GM20431 (cell line): Measurements from ENCODE around the gene ATF4.

ENCODE experiments used
- in situ Hi-C: fragments of 300-500 bp; cut with MseI, MboI; formaldehyde crosslinking; loops from one replicate; pipeline ENCODE4 v1.15.0; 2020; ENCODE audit warnings: low sequenced_read_pairs; ENCODE audit not compliant: unreplicated experiment

The ATF4 gene

DNA sequence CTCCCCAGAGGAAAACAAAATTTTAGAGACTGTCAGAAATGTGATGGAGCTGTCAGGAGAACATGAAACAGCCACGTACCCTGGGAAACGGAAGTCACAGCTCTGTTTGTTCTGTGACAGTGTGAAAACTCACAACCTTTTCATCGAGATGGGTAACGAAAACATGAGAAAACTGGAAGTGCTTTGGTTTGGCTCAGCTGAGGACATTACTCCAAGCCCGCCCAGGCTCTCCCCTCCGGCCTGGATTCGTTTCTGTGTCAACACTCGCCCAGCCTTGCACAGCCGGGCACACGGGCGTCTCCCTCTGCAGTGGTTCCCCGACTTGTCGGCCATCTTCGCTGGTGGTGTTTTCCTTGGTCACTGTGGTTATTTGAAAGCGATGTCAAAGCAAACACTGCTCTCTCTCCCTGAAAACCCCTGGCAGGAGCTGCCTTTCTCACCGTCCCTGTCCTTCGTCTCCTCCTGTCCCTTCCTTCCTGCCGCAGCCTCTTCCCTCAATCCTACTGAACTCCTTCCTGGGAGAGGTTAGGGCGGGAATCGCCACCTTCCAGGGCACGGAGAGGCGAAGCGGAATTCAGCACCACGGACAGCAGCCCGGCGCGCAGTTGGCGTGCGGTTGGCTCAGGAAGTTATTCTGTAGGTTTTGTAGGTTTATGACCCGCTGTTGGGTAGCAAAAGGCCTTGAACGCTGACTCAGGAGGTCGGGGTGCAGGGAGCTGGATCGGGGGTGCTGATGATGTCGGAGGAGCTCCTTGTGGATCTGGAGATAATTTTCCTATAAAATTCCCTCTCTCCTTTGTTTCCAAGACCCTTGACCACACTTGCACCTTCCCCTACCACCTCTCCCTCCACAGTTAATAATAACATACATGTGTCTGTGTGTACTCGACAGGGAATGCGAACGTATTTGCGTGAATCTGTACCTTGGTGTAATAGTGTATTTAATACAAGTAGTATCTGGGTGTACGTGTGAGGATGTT is 25.3 kb downstream of the ATF4 start:
- in situ Hi-C loops = loop anchor here (10.0 to 25.0 kb wide), 2 partner anchors 489 to 817 kb away; partner anchors contain the start of gene SGSM3

DNA sequence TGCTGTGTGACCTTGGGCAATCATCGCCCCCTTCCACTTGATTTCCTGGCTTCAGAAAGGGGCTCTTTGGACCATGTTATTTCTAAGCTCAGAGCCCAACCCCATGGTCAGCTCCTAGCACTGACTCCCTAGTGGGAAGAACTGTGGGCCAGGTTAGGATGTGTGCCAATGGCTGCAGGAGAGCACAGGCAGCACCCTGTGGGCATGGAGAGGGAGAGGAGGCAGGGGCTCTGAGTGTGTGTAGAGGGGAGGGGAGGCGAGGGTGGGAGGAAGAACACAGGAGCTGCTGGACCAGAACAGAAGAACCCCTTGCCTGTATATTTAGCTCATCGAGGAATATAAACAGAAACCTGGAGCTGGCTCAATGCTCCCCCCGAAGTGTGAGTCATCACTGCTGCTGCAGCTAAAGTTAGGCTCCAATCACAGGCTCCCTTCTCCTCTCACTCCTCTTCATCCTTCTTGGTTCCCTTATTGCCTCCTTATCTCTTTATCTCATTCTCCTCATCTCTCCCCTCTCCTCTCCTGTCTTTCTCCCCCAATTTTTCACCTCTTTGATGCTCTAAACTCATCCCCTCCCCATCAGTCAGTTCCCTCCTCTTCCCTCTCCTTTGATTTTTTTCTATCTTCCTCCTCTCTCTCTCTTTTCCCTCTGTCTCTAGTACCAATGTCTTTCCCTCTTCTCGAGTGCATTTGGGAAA is 26.7 kb downstream of the ATF4 start:
- in situ Hi-C loops = loop anchor here (10.0 to 25.0 kb wide), 2 partner anchors 488 to 815 kb away; partner anchors contain the start of gene SGSM3

DNA sequence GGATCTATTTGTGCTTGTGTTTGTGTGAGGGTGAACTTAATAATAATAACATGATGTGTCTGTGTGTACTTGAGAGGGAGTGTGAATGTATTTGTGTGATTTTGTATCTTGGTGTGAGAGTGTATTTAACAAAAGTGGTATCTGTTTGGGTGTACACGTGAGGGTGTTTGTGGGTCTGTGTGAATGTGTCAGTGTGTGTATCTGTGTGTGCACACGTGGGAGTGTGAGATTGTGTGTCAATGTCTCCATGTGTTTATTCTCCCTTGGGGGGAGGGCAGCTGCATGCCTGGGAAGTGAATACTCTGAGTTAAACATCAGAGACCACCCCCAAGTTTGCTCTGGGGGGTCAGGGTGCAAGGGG is 27.2 kb downstream of the ATF4 start:
- in situ Hi-C loops = loop anchor here (10.0 to 25.0 kb wide), 2 partner anchors 487 to 815 kb away; partner anchors contain the start of gene SGSM3

DNA sequence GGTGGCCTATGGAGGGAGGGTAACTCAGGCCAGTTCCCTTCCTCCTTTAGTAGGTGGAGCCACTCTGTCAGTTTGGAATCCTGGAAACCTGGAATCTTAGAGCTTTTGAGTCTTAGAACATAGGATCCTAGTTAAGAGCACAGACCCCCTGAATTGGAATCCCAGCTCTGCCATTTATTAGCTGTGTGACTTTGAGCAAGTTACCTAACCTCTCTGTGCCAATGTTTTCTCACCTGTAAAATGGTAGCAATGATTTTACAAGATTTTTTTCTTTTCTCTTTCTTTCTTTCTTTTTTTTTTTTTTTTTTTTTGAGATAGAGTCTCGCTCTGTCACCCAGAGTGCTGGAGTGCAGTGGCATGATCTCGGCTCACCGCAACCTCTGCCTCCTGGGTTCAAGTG is 33.1 kb downstream of the ATF4 start:
- in situ Hi-C loops = loop anchor here (10.0 kb wide), 1 partner anchor 461 kb away; no protein-coding TSS in a partner anchor

DNA sequence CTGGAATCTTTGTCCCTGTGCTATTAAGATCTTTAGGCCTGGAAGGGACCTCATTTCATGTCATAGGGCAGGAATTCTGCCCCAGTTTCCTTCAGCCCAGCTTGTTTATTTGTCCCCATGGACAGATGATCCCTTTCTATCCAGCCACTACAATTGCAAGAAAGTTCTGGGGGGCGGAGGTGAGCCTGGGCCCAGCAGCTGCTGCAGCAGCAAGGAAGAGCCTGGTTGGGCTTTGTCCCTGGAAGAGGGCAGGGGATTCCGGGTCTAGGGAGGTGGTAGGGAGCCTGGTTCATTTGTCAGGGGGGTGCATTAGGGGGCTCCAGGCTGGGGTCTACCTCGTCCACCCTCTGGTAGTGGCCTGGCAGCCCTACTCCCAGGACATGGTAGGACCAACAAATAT is 33.8 kb downstream of the ATF4 start:
- in situ Hi-C loops = loop anchor here (10.0 kb wide), 1 partner anchor 461 kb away; no protein-coding TSS in a partner anchor

DNA sequence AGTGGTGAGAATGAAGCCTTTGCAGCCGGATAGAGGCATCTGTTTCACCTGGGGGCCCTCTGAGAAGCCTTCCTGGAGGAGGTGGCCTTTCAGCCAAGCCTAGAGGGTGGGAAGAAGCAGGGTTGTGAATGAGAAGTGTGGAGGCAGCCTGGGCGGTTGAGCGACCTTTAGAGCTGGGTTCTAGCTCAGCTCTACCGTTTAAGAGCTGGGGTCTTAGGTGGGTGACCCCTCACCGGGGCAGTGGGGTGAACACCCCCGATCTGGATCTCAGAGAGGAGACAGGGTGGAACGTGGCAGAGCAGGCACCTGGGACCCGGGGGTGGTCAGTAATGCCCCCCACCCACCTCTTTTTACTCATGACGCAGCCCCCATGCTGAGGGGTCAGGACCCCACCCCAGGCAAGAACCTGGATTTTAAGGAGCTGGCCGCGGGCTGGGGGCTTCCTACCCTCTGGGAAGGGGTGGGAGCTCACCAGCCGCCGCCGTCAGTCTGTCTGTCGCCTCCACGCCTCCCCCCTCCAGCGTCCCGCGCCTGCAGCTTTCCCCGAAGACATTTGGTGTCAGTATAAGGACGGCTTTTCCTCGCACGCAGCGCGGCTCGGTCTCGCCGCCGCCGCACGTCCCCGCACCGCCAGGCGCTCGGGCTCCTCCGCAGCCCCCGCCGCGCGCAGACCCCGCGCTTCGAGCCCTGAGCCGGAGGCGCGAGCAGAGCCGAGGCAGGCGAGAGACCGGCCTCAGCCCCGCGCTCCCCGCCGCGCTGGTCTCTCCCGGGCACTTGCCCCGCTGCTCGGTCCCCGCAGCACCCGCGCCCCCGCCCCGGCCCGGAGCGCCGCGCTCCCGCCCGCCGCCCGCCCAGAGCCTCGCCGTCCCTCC is 36.8 kb downstream of the ATF4 start:
- in situ Hi-C loops = loop anchor here (10.0 kb wide), 1 partner anchor 458 kb away; no protein-coding TSS in a partner anchor

DNA sequence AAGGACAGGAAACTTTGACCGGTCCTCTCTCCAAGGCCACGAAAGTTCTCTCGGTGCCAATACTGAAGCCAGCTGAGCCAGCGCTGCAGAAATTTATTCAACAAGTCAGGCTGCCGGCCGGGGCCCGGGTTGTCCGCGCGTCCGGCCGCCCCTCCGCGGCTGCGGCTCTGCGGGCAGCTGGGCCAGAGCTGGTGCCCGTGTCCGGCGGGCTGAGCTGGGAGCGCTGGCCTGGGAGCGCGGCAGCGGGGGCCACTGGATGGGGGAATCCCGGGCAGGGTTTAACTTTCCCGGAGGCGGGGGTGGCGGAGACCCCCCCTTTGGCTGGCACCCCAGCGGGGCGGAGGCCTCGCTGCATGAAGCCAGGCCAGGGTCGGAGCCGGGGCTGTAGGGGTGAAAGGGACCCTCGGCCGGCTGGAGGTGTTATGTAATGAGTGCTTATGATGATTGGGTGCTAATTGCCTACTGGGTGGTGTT is 37.9 kb downstream of the ATF4 start:
- in situ Hi-C loops = loop anchor here (10.0 kb wide), 1 partner anchor 457 kb away; no protein-coding TSS in a partner anchor

DNA sequence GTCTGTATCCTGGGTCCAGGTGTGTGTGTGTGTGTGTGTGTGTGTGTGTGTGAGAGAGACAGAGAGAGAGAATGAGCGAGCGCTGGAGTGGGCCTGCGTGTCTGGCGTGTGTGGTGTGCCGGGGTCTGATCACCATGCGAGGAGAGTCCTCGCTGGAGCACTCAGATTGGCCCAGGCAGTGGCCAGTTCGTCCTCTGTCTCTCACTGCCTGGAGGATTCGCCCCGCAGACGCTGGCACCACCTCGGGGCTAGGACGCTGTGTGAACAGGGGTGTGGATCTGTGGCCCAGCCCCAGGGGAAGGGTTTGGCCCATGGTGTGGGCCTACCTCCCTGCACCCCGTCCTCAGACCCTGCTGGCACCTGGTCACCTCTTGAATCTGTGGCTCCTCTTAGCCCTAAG is 38.6 kb downstream of the ATF4 start:
- in situ Hi-C loops = loop anchor here (10.0 kb wide), 1 partner anchor 456 kb away; no protein-coding TSS in a partner anchor

DNA sequence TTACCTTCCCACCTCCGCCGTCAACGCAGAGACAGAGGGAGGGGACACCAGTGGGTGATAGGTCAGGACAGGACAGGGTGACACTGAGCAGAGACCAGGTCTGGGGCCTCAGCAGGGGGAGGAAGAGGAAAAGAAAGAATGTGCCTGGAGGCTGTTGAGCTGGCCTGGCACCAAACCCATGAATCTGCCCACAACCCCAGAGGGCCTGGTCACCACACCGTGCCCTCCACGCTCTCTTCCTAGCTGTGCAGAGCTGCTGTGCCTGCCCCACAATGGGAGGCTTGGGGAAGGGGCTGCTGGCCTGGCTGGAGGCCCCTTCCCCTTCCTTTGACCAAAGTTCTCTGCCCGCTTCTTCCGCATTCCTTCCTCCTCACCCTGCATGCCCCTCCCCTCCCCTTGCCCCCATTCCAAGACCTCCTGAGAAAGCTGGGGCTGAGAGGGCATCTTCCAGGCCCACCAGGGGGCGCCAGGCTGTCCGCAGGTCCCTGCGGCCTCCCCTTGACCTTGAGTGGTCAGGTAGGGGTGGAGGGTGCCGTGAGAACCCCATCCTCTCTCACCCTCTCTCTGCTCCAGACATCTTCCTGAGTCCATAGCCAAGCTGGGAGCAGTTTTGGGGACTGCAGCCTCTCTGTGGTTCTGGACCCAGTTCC is 39.2 kb downstream of the ATF4 start:
- in situ Hi-C loops = loop anchor here (10.0 kb wide), 1 partner anchor 455 kb away; no protein-coding TSS in a partner anchor

DNA sequence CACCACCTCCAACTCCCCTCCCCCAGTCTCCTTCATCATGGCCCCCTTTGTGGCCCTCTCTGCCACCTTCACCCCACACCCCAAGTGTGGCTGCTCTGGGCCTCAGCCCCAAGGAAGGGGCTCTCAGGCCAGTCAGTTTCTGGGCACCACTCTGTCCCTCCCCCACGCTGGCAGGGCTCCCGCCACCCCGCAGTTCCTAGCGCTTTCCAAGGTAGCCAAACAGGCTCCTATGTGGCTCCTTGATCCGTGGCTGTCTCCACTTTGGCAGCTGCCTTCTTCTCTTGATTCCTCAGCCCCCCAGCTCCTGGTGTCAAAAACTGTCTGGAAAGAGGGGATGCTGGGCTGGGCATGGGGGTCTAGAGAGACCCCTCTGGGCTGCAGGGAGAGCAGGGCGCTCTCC is 39.8 kb downstream of the ATF4 start:
- in situ Hi-C loops = no loop called here

DNA sequence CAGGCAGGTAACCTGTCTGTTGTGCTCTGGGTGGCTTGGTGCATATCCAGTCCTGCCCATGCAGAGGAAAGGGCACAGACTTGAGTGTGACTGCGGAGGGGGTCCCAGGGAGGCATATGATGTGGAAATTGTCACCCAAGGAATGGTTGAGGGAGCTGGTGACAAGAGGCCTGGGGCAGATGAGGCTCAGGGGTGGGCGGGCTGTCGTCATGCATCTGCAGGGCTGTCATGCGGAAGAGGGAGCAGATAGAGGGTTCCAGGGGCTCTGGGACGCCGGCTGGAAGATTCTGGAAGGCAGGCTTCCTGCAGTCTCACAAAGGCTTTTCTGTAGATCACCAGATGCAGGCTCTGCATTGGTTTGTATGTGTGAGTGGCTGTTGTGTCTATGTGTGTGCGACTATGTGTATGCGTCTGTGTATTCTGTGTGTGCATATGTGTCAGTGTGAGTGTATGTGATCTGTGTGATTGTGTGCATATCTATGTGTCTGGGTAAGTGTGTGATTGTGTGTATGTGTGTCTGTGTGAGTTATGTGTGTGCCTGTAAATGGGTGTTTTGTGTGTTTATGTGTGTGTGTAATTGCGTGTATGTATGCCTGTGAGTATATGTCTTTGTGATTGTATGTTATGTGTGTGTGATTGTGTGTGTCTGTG is 42.6 kb downstream of the ATF4 start:
- in situ Hi-C loops = no loop called here

DNA sequence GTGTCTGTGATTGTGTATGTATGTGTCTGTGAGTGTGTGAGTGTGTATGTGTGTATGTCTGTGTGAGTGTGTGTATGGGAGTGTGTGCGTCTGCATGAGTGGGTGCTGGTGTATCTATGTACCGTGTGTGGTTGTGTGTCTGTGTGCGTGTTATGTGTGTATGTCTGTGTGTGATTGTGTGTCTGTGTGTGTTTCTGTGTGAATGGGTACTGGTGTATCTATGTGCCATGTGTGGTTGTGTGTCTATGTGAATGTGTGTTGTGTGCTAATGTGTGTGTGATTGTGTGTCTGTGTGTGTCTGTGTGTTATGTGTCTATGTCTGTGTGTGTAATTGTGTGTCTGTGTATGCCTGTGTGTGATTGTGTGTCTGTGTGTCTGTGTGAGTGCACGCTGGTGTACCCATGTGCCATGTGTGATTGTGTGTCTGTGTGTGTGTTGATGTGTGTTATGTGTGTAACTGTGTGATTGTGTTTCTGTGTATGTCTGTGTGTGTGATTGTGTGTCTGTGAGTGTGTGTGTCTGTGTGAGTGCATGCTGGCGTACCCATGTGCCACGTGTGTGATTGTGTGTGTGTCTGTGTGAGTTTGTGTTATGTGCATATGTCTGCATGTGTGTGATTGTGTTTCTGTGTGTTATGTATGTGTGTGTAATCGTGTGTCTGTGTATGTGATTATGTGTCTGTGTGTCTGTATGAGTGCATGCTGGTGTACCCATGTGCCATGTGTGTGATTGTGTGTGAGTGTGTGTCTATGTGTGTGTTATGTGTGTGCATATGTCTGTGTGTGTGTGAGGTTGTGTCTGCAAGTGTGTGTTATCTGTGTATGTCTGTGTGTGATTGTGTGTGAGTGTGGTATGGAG is 43.4 kb downstream of the ATF4 start:
- in situ Hi-C loops = no loop called here

DNA sequence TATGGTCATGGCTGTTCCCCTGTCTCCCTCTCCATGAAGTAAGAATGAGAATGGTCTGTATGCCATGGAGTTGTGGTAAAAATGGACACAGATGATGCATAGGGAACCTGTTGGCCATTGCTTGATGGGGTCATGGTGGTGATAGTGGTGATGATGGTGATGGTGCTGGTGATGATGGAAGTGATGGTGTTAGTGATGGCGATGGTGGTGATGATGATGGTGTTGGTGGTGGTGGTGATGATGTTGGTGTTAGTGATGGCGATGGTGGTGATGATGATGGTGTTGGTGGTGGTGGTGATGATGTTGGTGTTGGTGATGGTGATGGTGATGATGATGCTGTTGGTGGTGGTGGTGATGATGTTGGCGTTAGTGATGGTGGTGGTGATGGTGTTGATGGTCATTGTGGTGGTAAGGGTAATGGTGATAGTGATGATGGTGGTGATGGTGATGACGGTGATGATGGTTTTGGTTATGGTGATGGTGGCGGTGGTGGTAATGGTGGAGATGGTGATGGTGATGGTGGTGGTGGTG is 45.1 kb downstream of the ATF4 start:
- in situ Hi-C loops = no loop called here

DNA sequence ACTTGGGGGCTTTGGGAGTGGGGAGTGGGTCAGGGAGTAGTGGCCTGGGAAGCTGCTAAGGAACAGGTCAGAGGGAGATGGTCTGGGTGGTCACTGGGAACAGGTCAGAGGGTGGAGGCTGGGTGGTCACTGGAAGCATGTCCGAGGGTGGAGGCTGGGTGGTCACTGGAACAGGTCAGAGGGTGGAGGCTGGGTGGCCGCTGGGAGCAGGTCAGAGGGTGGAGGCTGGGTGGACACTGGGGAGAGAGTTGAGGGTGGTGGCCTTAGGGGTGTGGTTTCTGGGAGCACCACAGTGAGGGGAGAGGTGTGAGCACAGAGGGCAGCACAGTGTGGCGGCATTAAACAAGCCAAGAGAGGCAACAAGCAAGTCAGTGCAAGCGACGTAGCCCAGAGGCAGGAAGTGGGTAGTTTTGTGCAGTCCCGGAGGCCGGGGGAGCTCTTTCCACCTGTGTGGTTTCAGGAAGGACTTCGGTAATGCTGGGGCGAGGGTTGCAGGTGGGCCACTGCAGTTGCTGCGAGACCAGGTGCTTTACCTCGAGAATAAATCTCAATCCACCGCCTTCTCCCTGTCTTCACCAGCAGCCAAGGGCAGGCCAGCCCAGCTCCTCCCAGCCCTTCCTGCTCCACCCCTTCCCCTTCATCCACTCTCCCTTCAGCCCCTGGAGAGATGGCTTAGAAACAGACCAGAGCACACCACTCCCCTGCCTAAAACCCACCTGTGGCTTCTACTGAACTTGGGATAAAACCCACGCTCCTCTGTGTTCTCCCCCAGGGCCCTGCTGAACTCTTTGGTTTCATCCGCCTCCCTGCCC is 47.0 kb downstream of the ATF4 start:
- in situ Hi-C loops = no loop called here

DNA sequence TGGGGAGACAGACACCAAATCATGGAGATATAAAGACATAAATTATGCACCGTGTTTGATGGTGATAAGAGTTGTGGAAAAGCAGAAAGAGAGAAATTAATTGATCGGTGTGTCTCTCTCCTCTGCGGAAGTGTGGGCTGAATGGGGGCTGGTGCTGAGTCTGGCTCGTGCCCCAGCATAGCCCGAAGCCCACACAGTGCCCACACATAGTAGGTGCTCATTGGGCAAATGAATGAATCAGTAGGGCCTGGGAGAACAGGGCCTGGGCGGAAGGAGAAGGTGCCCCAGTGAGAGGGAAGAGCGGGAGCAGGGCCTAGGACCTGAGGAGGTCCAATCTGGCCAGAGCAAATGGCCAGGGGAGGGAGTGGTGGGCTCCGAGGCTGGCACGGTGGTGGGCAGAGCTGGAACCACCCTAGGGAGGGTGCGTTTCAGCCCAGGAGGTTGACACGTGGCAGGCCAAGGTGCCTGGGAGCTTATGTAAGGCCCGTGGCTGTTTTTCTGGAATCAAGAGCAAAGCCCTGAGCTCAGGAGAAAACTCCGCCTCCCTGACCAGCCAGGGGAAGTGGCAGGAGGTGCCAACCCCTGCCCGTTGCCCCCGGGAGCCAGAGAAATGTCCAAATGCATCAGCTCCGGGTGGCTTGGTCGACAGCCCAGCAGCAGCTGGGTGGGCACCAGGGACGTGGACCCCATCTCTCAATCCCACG is 48.1 kb downstream of the ATF4 start:
- in situ Hi-C loops = no loop called here

DNA sequence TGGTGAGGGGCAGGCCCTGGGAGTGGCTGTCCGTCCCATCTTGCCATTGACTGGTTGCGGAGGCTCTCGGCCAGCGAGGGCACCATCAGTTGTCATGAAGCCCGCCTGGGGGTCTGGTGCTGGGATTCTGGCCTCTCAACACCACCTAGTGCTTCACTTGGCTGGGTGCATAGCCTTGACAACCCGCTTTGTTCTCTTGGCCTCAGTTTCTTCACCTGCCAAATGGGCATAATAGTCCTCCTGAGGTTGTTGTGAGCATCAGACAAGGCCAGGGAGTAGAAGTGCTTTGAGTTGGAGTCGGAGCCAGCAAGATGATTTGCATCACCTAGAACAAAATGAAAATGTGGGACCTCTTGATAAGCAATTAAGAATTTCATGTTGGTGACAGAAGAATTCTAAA is 48.7 kb downstream of the ATF4 start:
- in situ Hi-C loops = no loop called here
